Testis (tissue), 3 donors: Measurements from ENCODE around the gene PPFIA4. TPM values are rescaled to one million over a fixed set of nuclear protein-coding genes. Genes with fewer than 3 reads are reported as not detected.

Experiments used
- DNase-seq: peaks from one replicate; pipeline ENCODE4 v3.0.0-alpha.2; 2019
- H3K27ac ChIP-seq, 2 donors: fragments of 200-600 bp; sonication (generic); one replicate each; pipeline ENCODE4 v1.5.1; 2019
- H3K27me3 ChIP-seq: fragments of 200-600 bp; sonication (generic); one replicate; pipeline ENCODE4 v1.5.1; 2019
- H3K36me3 ChIP-seq: fragments of 200-600 bp; sonication (generic); one replicate; pipeline ENCODE4 v1.5.1; 2017; ENCODE audit warnings: low read depth; ENCODE audit errors: missing control alignments
- H3K4me1 ChIP-seq: fragments of 200-600 bp; sonication (generic); one replicate; pipeline ENCODE4 v1.5.1; 2019
- H3K4me3 ChIP-seq, 2 donors: fragments of 200-600 bp; sonication (generic); one replicate each; pipeline ENCODE4 v1.5.1; 2017 to 2019
- H3K9me3 ChIP-seq: fragments of 200-600 bp; sonication (generic); one replicate; pipeline ENCODE4 v1.5.1; 2017
- CTCF ChIP-seq, 3 experiments: fragments of 450-650 bp in 2 of 3; fragments of 200-600 bp in 1 of 3; sonication (generic) in 1 of 3; IDR thresholded peaks; one replicate each; pipeline ENCODE4 v1.5.1; 2016 to 2019; ENCODE audit warnings: antibody characterized with exemption in 3 of 3, mild to moderate bottlenecking in 2 of 3, moderate library complexity in 1 of 3
- POLR2A ChIP-seq: fragments of 450-650 bp; IDR thresholded peaks from one replicate; pipeline ENCODE4 v1.6.1; 2017; ENCODE audit warnings: antibody characterized with exemption, mild to moderate bottlenecking, moderate library complexity
- WGBS, 2 donors: methylation state at CpG; one replicate each; pipeline ENCODE4 v1.1.5; 2018; 5-methylcytosine and 5-hydroxymethylcytosine counted together
- intact Hi-C: fragments of 100-400 bp; cut with DNase I; formaldehyde crosslinking; loops from one replicate; pipeline ENCODE4 v1.15.1; 2023; ENCODE audit warnings: low total_unique reads
- polyA plus RNA-seq: library from polyadenylated mRNA; stranded (reverse); fragments of 350-450 nt; fragmentation: Illumina TruSeq; extraction: RNeasy Lipid Tissue Mini Kit (QIAGEN cat#74804); gene quantifications from one replicate; pipeline ENCODE4 v1.2.3, GENCODE V29; 2014; ENCODE audit warnings: low read depth, low replicate concordance; ENCODE audit not compliant: insufficient read depth
- total RNA-seq, 2 donors: library from RNA; depleted of rRNA; stranded (reverse); fragments of >200 nt; gene quantifications; one replicate each; pipeline ENCODE4 v1.2.3, GENCODE V29; 2016

PPFIA4 gene
- total and polyA plus RNA-seq, 3 donors from 2014 or later = 6.6 to 33.1 (median 27.2) TPM

- DNase-seq = peak; percentile 35
- H3K27ac ChIP-seq = peak overlapping the region; percentile 39 to 56
- H3K4me3 ChIP-seq = no peak overlapping the region
- H3K27me3 ChIP-seq = no peaks in the 10 kb centered on the region
- H3K4me1 ChIP-seq = peaks cover 43% of the 10 kb centered on the region
- TF ChIP-seq POLR2A = no peak
- TF ChIP-seq CTCF (IDR thresholded peaks at IDR 0.05) = no peak
- H3K9me3 ChIP-seq = no peaks in the 10 kb centered on the region
- intact Hi-C loops = no loop called here
- no peaks in the 10 kb centered on the region for H3K36me3 ChIP-seq
- WGBS, 2 donors = 34 to 35% methylated on average over 5 of the region's 5 CpGs
Observed at GRCh38 chr1:203124011-203124410, 97.7 kb downstream of the PPFIA4 start.

- no peaks in the 10 kb centered on the region for H3K9me3 ChIP-seq
- H3K27ac ChIP-seq = peak overlapping the region; percentile 39 to 56
- TF ChIP-seq POLR2A (no peak), CTCF (IDR thresholded peaks at IDR 0.05) (no peak)
- peak; percentile 57 for DNase-seq
- no peaks in the 10 kb centered on the region for H3K36me3 ChIP-seq
- H3K4me1 ChIP-seq = peaks cover 43% of the 10 kb centered on the region
- WGBS, 2 donors = 50 to 67% methylated on average over 4 to 5 of the region's 5 CpGs
- intact Hi-C loops = no loop called here
- H3K4me3 ChIP-seq = no peak overlapping the region
- no peaks in the 10 kb centered on the region for H3K27me3 ChIP-seq
Observed at GRCh38 chr1:203124546-203125317, 98.4 kb downstream of the PPFIA4 start.

GRCh38 chr1:203126151-203126865 lies 100.0 kb downstream of the PPFIA4 start:
- intact Hi-C loops = no loop called here
- no peaks in the 10 kb centered on the region for H3K9me3 ChIP-seq
- H3K27me3 ChIP-seq = no peaks in the 10 kb centered on the region
- TF ChIP-seq POLR2A (no peak), CTCF (IDR thresholded peaks at IDR 0.05) (peak; percentile 9 to 49 (median 34))
- 52 to 62% methylated on average over 7 to 8 of the region's 8 CpGs for WGBS, 2 donors
- no peak for DNase-seq
- peaks cover 43% of the 10 kb centered on the region for H3K4me1 ChIP-seq
- H3K36me3 ChIP-seq = no peaks in the 10 kb centered on the region
- H3K4me3 ChIP-seq = no peak overlapping the region
- H3K27ac ChIP-seq = no peak overlapping the region

- Histone ChIP-seq H3K4me3 (peak overlapping the region; percentile 39 to 59), H3K9me3 (no peaks in the 10 kb centered on the region), H3K4me1 (peaks cover 43% of the 10 kb centered on the region), H3K27ac (peak overlapping the region; percentile 5 to 61), H3K27me3 (no peaks in the 10 kb centered on the region), H3K36me3 (no peaks in the 10 kb centered on the region)
- peak; percentile 32 for DNase-seq
- WGBS, 2 donors = 15 to 22% methylated on average over 12 of the region's 12 CpGs
- TF ChIP-seq CTCF (IDR thresholded peaks at IDR 0.05) (no peak), POLR2A (no peak)
- intact Hi-C loops = no loop called here
Observed at GRCh38 chr1:203126866-203127665, 100.8 kb downstream of the PPFIA4 start.
